ENCODE measurements around the gene MRPS11. TPM values are rescaled to one million over a fixed set of nuclear protein-coding genes. Genes with fewer than 3 reads are reported as not detected.

The MRPS11 gene
- total and polyA plus RNA-seq, 10 of the 15 experiments (the other 5 are each of a cell fraction or from before 2014, with no cell fraction given), result 37.1 to 148 (median 68.7) TPM

GRCh38 chr15:88477904-88478303 lies 10.4 kb downstream of the MRPS11 start:
- CTCF ChIA-PET, result interaction anchor here (0.8 to 1.9 kb wide), 5 partner anchors 135 to 357 kb away, joined by 3 to 10 read pairs (median 4); no protein-coding TSS in a partner anchor

GRCh38 chr15:88479169-88479568 lies 11.7 kb downstream of the MRPS11 start:
- DNase-seq (ENCODE audit: low read depth, low spot score), result no peak
- H3K4me1 ChIP-seq (ENCODE audit: control insufficient read depth, insufficient read depth, low read length), result no peaks in the 10 kb centered on the region
- no peak for ATAC-seq
- H3K27me3 ChIP-seq (replicated peaks in 1 of 2; ENCODE audit: control insufficient read depth in 2 of 2, insufficient read depth in 2 of 2, low read length in 1 of 2), result no peaks in the 10 kb centered on the region
- FAIRE-seq, result no peak
- H4K20me1 ChIP-seq (ENCODE audit: control insufficient read depth, insufficient read depth), result no peaks in the 10 kb centered on the region
- no peaks in the 10 kb centered on the region for H3K9me3 ChIP-seq (replicated peaks; ENCODE audit: control insufficient read depth, insufficient read depth, low read length)
- POLR2A ChIA-PET, result no interaction called here
- peaks cover 7 to 17% of the 10 kb centered on the region in 2 experiments for H3K36me3 ChIP-seq (ENCODE audit: control insufficient read depth in 2 of 2, insufficient read depth in 2 of 2, low read length in 1 of 2)
- no peak overlapping the region for H3K9ac ChIP-seq (ENCODE audit: control insufficient read depth, insufficient read depth, low read length)
- H3K27ac ChIP-seq (ENCODE audit: control insufficient read depth, insufficient read depth), result no peak overlapping the region
- BruUV-seq (replicated peaks), result no TSS peak
- SMC1A ChIA-PET (ENCODE audit: uncharacterized antibody, unreplicated experiment), result no interaction called here
- H3K4me3 ChIP-seq, result no peak overlapping the region
- TF ChIP-seq CBFB (IDR thresholded peaks at IDR 0.05; ENCODE audit: low read depth) (no peak), SREBF2 (IDR thresholded peaks at IDR 0.05; ENCODE audit: low read length) (no peak), ZNF217 (IDR thresholded peaks at IDR 0.05) (no peak), ATF7 (IDR thresholded peaks at IDR 0.05; ENCODE audit: low read depth) (no peak), CHD1 (IDR thresholded peaks at IDR 0.05; ENCODE audit: low read depth, low read length) (no peak), HDAC6 (IDR thresholded peaks at IDR 0.05; ENCODE audit: unreplicated experiment) (no peak), GABPA (IDR thresholded peaks at IDR 0.05; ENCODE audit: low read depth) (no peak), REST (IDR thresholded peaks at IDR 0.05; ENCODE audit: low read depth, low read length) (no peak), MYB (IDR thresholded peaks at IDR 0.05; ENCODE audit: borderline replicate concordance, low read depth, low read length) (no peak), MTA3 (IDR thresholded peaks at IDR 0.05; ENCODE audit: borderline replicate concordance, low read length) (no peak), RAD21 (IDR thresholded peaks at IDR 0.05; ENCODE audit: insufficient read depth, low read depth, low read length) (no peak), MXI1 (IDR thresholded peaks at IDR 0.05; ENCODE audit: low read depth, low read length) (no peak)
- intact Hi-C loops (cut with micrococcal nuclease; ENCODE audit: unreplicated experiment), result loop anchor here (5.0 kb wide), 1 partner anchor 223 kb away; no protein-coding TSS in a partner anchor
- RAD21 ChIA-PET (ENCODE audit: unreplicated experiment), result no interaction called here
- CTCF ChIA-PET, result interaction anchor here (0.7 kb wide), 1 partner anchor 186 kb away, joined by 3 read pairs; no protein-coding TSS in a partner anchor
- H3K4me2 ChIP-seq (ENCODE audit: control insufficient read depth, insufficient read depth), result no peak overlapping the region
- in situ Hi-C loops (cut with MboI), result loop anchor here (5.0 kb wide), 1 partner anchor 143 kb away; the partner anchor contains the start of gene AEN
- no peak overlapping the region for H2AFZ ChIP-seq (ENCODE audit: control insufficient read depth, low read depth, low read length)
- 77% methylated on average over 3 of the region's 3 CpGs for WGBS (ENCODE audit: insufficient coverage, insufficient replicate concordance, low lambda C conversion rate, missing lambda C conversion rate)
- H3K79me2 ChIP-seq (ENCODE audit: control insufficient read depth, insufficient read depth, low read length), result no peaks in the 10 kb centered on the region

More at GRCh38 chr15:88477904-88478303, 10.4 kb downstream of the MRPS11 start:
- RAD21 ChIA-PET (ENCODE audit: unreplicated experiment), result interaction anchor here (1.5 kb wide), 1 partner anchor 144 kb away, joined by 6 read pairs; the partner anchor contains the start of gene AEN
- no TSS peak for BruUV-seq (replicated peaks)
- H3K9ac ChIP-seq (ENCODE audit: control insufficient read depth, insufficient read depth, low read length), result no peak overlapping the region
- H3K4me1 ChIP-seq (ENCODE audit: control insufficient read depth, insufficient read depth, low read length), result no peaks in the 10 kb centered on the region
- ATAC-seq (no peak), FAIRE-seq (no peak), DNase-seq (ENCODE audit: low read depth, low spot score) (no peak)
- 86% methylated on average over 5 of the region's 5 CpGs for WGBS (ENCODE audit: insufficient coverage, insufficient replicate concordance, low lambda C conversion rate, missing lambda C conversion rate)
- no peaks in the 10 kb centered on the region for H3K9me3 ChIP-seq (replicated peaks; ENCODE audit: control insufficient read depth, insufficient read depth, low read length)
- in situ Hi-C loops (cut with MboI) (loop anchor here (5.0 kb wide), 1 partner anchor 144 kb away; the partner anchor contains the start of gene AEN), intact Hi-C loops (cut with micrococcal nuclease; ENCODE audit: unreplicated experiment) (loop anchor here (2.0 to 5.0 kb wide), 2 partner anchors 224 to 357 kb away; no protein-coding TSS in a partner anchor)
- H3K27me3 ChIP-seq (replicated peaks in 1 of 2; ENCODE audit: control insufficient read depth in 2 of 2, insufficient read depth in 2 of 2, low read length in 1 of 2), result no peaks in the 10 kb centered on the region
- no peak overlapping the region for H3K4me3 ChIP-seq
- TF ChIP-seq JUNB (IDR thresholded peaks at IDR 0.05), result no peak
- no peak for TF ChIP-seq MEF2B (IDR thresholded peaks at IDR 0.05; ENCODE audit: partially characterized antibody, poor library complexity, severe bottlenecking)
- TF ChIP-seq PML (IDR thresholded peaks at IDR 0.05; ENCODE audit: low read length), result no peak
- TF ChIP-seq ZNF622 (IDR thresholded peaks at IDR 0.05), result no peak
- no peak for TF ChIP-seq MTA2 (IDR thresholded peaks at IDR 0.05; ENCODE audit: low read depth)
- TF ChIP-seq ZNF384 (IDR thresholded peaks at IDR 0.05; ENCODE audit: borderline replicate concordance, low read depth, low read length), result no peak
- no peak for TF ChIP-seq SREBF1 (IDR thresholded peaks at IDR 0.05; ENCODE audit: low read length)
- TF ChIP-seq MYC (IDR thresholded peaks at IDR 0.05; ENCODE audit: insufficient read depth, insufficient read length, insufficient replicate concordance, low read length, severe bottlenecking), result no peak
- SMC1A ChIA-PET (ENCODE audit: uncharacterized antibody, unreplicated experiment), result interaction anchor here (1.1 to 1.3 kb wide), 3 partner anchors 138 to 224 kb away, joined by 3 to 4 read pairs (median 3); no protein-coding TSS in a partner anchor
- POLR2A ChIA-PET, result no interaction called here
- H3K27ac ChIP-seq (ENCODE audit: control insufficient read depth, insufficient read depth), result no peak overlapping the region
- H3K36me3 ChIP-seq (ENCODE audit: control insufficient read depth in 2 of 2, insufficient read depth in 2 of 2, low read length in 1 of 2), result peaks cover 7 to 26% of the 10 kb centered on the region in 2 experiments
- no peak overlapping the region for H3K4me2 ChIP-seq (ENCODE audit: control insufficient read depth, insufficient read depth)
- no peaks in the 10 kb centered on the region for H3K79me2 ChIP-seq (ENCODE audit: control insufficient read depth, insufficient read depth, low read length)
- H4K20me1 ChIP-seq (ENCODE audit: control insufficient read depth, insufficient read depth), result no peaks in the 10 kb centered on the region
- no peak overlapping the region for H2AFZ ChIP-seq (ENCODE audit: control insufficient read depth, low read depth, low read length)
